Measurements from ENCODE around the gene BMPR1A. TPM values are rescaled to one million over a fixed set of nuclear protein-coding genes. Genes with fewer than 3 reads are reported as not detected.
"Not testable (repeated sequence)": the region's sequence is repeated elsewhere in the genome, so short reads cannot be mapped to it uniquely, and the experiment has no call there.

The BMPR1A gene
- total RNA-seq, 1 experiment from 2014 or later: 104 TPM

GRCh38 chr10:86979977-86980448 is 223.6 kb downstream of the BMPR1A start (continued):
- no peak for TF ChIP-seq E2F5 (CRISPR knock-in tag; IDR thresholded peaks at IDR 0.05)
- TF ChIP-seq IRF1 (CRISPR knock-in tag; IDR thresholded peaks at IDR 0.05): no peak
- no peak for TF ChIP-seq PRRX2 (CRISPR knock-in tag; IDR thresholded peaks at IDR 0.05)
- no peak for TF ChIP-seq E2F4 (CRISPR knock-in tag; IDR thresholded peaks at IDR 0.05; ENCODE audit: borderline replicate concordance, low read depth)
- TF ChIP-seq NFE2L1 (CRISPR knock-in tag; IDR thresholded peaks at IDR 0.05): no peak

GRCh38 chr10:86981020-86981419 is 224.6 kb downstream of the BMPR1A start:
- DNase-seq (ENCODE audit: low spot score); H3K4me3 Mint-ChIP-seq; H3K27ac Mint-ChIP-seq; CTCF ChIA-PET; H3K36me3 Mint-ChIP-seq; POLR2A ChIA-PET; ATAC-seq; H3K27me3 Mint-ChIP-seq (ENCODE audit: low read depth); H3K9me3 Mint-ChIP-seq: not testable (repeated sequence)
- peaks cover 14% of the 10 kb centered on the region for H3K4me1 Mint-ChIP-seq

GRCh38 chr10:86981716-86982115 is 225.3 kb downstream of the BMPR1A start:
- Mint-ChIP-seq H3K36me3 (no peaks in the 10 kb centered on the region), H3K4me1 (peaks cover 14% of the 10 kb centered on the region), H3K9me3 (no peaks in the 10 kb centered on the region), H3K27ac (no peak overlapping the region), H3K27me3 (ENCODE audit: low read depth) (no peaks in the 10 kb centered on the region), H3K4me3 (no peak overlapping the region)
- CTCF ChIA-PET: no interaction called here
- no peak for ATAC-seq
- POLR2A ChIA-PET: no interaction called here
- no peak for DNase-seq (ENCODE audit: low spot score)
- no peak for TF ChIP-seq ZNF671 (CRISPR knock-in tag; IDR thresholded peaks at IDR 0.05)
- no peak for TF ChIP-seq ZNF219 (CRISPR knock-in tag; IDR thresholded peaks at IDR 0.05; ENCODE audit: borderline replicate concordance)
- TF ChIP-seq ERG (CRISPR knock-in tag; IDR thresholded peaks at IDR 0.05): no peak
- TF ChIP-seq MAX (CRISPR knock-in tag; IDR thresholded peaks at IDR 0.05): no peak
- TF ChIP-seq RORB (CRISPR knock-in tag; IDR thresholded peaks at IDR 0.05): no peak
- TF ChIP-seq IRF1 (CRISPR knock-in tag; IDR thresholded peaks at IDR 0.05): no peak
- no peak for TF ChIP-seq MLX (CRISPR knock-in tag; IDR thresholded peaks at IDR 0.05)
- no peak for TF ChIP-seq ATF1 (CRISPR knock-in tag; IDR thresholded peaks at IDR 0.05)
- no peak for TF ChIP-seq NR2C2 (CRISPR knock-in tag; IDR thresholded peaks at IDR 0.05)
- TF ChIP-seq ZNF416 (CRISPR knock-in tag; IDR thresholded peaks at IDR 0.05): no peak
- TF ChIP-seq ZNF138 (CRISPR knock-in tag; conservative IDR thresholded peaks at IDR 0.05): no peak
- no peak for TF ChIP-seq USF2 (CRISPR knock-in tag; IDR thresholded peaks at IDR 0.05)
- TF ChIP-seq JAZF1 (CRISPR knock-in tag; IDR thresholded peaks at IDR 0.05): no peak
- TF ChIP-seq ZBTB43 (CRISPR knock-in tag; IDR thresholded peaks at IDR 0.05): no peak
- no peak for TF ChIP-seq CTCF (IDR thresholded peaks at IDR 0.05)
